Hepatocyte (in vitro differentiated cells): ENCODE data around the gene HSPA9. TPM values are rescaled to one million over a fixed set of nuclear protein-coding genes. Genes with fewer than 3 reads are reported as not detected.

Experiments used
- DNase-seq: peaks from one replicate; pipeline ENCODE4 v3.0.0-alpha.2; 2016; ENCODE audit warnings: low spot score
- H2AFZ ChIP-seq: fragments of 200-600 bp; sonication (generic); 2 replicates; pipeline ENCODE4 v1.6.0; 2016; ENCODE audit warnings: antibody characterized with exemption, mild to moderate bottlenecking
- H3K27ac ChIP-seq: fragments of 200-600 bp; sonication (generic); 2 replicates; pipeline ENCODE4 v1.5.1; 2016; ENCODE audit warnings: mild to moderate bottlenecking
- H3K27me3 ChIP-seq: fragments of 200-600 bp; sonication (generic); 2 replicates; pipeline ENCODE4 v1.6.1; 2016
- H3K36me3 ChIP-seq: fragments of 200-600 bp; sonication (generic); replicated peaks from 2 replicates; pipeline ENCODE4 v1.5.1; 2016; ENCODE audit warnings: low read depth; ENCODE audit not compliant: insufficient read depth
- H3K4me1 ChIP-seq: fragments of 200-600 bp; sonication (generic); 2 replicates; pipeline ENCODE4 v1.5.1; 2016; ENCODE audit warnings: mild to moderate bottlenecking, moderate library complexity; ENCODE audit not compliant: insufficient read depth
- H3K4me2 ChIP-seq: fragments of 200-600 bp; sonication (generic); 2 replicates; pipeline ENCODE4 v1.6.0; 2016
- H3K4me3 ChIP-seq: fragments of 200-600 bp; sonication (generic); 2 replicates; pipeline ENCODE4 v1.5.1; 2016; ENCODE audit warnings: mild to moderate bottlenecking
- H3K79me2 ChIP-seq: fragments of 200-600 bp; sonication (generic); 2 replicates; pipeline ENCODE4 v1.6.0; 2017; ENCODE audit warnings: mild to moderate bottlenecking
- H3K9me2 ChIP-seq: fragments of 200-600 bp; sonication (generic); replicated peaks from 2 replicates; pipeline ENCODE4 v1.6.0; 2017; ENCODE audit warnings: mild to moderate bottlenecking; ENCODE audit not compliant: insufficient read depth
- H3K9me3 ChIP-seq: fragments of 200-600 bp; sonication (generic); 2 replicates; pipeline ENCODE4 v1.5.1; 2016; ENCODE audit warnings: low read depth, mild to moderate bottlenecking
- H4K20me1 ChIP-seq: fragments of 200-600 bp; sonication (generic); 2 replicates; pipeline ENCODE4 v1.6.0; 2016; ENCODE audit warnings: mild to moderate bottlenecking; ENCODE audit not compliant: insufficient read depth, poor library complexity, severe bottlenecking
- EZH2 ChIP-seq: fragments of 200-600 bp; sonication (generic); IDR thresholded peaks from 2 replicates; pipeline ENCODE4 v1.6.1; 2016; ENCODE audit warnings: antibody characterized with exemption, mild to moderate bottlenecking, borderline replicate concordance
- EZH2phosphoT487 ChIP-seq: fragments of 200-600 bp; sonication (generic); IDR thresholded peaks from one replicate; pipeline ENCODE4 v1.6.1; 2018; ENCODE audit warnings: antibody characterized with exemption, mild to moderate bottlenecking, low read depth, moderate library complexity; ENCODE audit not compliant: unreplicated experiment, severe bottlenecking
- WGBS: methylation state at CpG from one replicate; pipeline ENCODE4 v1.1.6; 2016; ENCODE audit warnings: low lambda C conversion rate; ENCODE audit errors: missing lambda C conversion rate; 5-methylcytosine and 5-hydroxymethylcytosine counted together
- polyA plus RNA-seq: library from polyadenylated mRNA; unstranded; fragments of >200 nt; fragmentation: Nextera tagmentation; extraction: Ambion mirVana; gene quantifications from 2 replicates; pipeline ENCODE4 v1.2.1, GENCODE V29; 2016
- total RNA-seq: library from RNA; depleted of rRNA; stranded (reverse); fragments of >200 nt; gene quantifications from 2 replicates; pipeline ENCODE4 v1.2.3, GENCODE V29; 2014
- TF ChIP-seq, protein P1 (sequence below): fragments of 200-600 bp; sonication (generic); IDR thresholded peaks from 2 replicates; pipeline ENCODE4 v1.5.1; 2016; ENCODE audit warnings: antibody characterized with exemption, mild to moderate bottlenecking; ENCODE audit not compliant: poor library complexity

The HSPA9 gene
- total and polyA plus RNA-seq, 2 experiments from 2014 or later = 211 to 383 TPM

DNA sequence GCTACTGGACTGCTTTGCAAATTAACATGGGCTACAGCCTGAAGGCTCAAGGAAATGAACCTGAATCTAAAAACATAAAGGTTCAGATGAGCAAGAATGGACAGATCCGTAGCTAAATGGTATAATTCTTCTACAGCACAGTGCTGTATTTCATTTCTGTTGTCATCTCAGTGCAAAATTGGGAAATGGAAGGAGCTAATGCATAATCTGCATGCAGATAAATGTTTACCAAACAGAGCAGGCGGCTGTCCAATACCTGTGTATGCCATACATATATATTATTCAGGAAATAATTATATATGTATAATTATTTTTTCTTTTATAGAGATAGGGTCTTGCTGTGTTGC, 4.3 kb upstream of the HSPA9 start:
- Histone ChIP-seq H3K79me2 (peaks cover 6% of the 10 kb centered on the region), H3K4me2 (no peak overlapping the region), H3K9me3 (no peaks in the 10 kb centered on the region), H2AFZ (no peak overlapping the region), H3K36me3 (no peaks in the 10 kb centered on the region), H3K9me2 (no peaks in the 10 kb centered on the region), H3K27me3 (no peaks in the 10 kb centered on the region), H3K27ac (no peak overlapping the region), H3K4me3 (no peak overlapping the region), H4K20me1 (peaks cover 3% of the 10 kb centered on the region), H3K4me1 (peaks cover 5% of the 10 kb centered on the region)
- no peak for DNase-seq
- 52% methylated on average over 2 of the region's 2 CpGs for WGBS
- TF ChIP-seq, protein P1, sequence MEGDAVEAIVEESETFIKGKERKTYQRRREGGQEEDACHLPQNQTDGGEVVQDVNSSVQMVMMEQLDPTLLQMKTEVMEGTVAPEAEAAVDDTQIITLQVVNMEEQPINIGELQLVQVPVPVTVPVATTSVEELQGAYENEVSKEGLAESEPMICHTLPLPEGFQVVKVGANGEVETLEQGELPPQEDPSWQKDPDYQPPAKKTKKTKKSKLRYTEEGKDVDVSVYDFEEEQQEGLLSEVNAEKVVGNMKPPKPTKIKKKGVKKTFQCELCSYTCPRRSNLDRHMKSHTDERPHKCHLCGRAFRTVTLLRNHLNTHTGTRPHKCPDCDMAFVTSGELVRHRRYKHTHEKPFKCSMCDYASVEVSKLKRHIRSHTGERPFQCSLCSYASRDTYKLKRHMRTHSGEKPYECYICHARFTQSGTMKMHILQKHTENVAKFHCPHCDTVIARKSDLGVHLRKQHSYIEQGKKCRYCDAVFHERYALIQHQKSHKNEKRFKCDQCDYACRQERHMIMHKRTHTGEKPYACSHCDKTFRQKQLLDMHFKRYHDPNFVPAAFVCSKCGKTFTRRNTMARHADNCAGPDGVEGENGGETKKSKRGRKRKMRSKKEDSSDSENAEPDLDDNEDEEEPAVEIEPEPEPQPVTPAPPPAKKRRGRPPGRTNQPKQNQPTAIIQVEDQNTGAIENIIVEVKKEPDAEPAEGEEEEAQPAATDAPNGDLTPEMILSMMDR = no peak
- TF ChIP-seq EZH2phosphoT487 (no peak), EZH2 (no peak)

DNA sequence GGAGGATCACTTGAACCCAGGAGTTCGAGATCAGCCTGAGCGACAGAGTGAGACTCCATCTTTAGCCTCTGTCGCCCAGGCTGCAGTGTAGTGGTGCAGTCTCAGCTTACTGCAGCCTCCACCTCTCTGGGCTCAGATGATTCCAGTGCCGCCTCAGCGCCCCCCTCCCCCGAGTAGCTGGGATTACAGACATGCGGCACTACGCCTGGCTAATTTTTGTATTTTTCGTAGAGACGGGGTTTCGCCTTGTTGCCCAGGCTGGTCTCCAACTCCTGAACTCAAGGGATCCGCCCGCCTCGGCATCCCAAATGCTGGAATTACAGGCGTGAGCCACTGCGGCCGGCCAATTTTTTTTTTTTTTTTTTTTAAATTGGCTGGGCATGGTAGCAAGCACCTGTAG, 2.3 kb upstream of the HSPA9 start:
- 98% methylated on average over 17 of the region's 17 CpGs for WGBS
- Histone ChIP-seq H3K4me3 (no peak overlapping the region), H3K27me3 (no peaks in the 10 kb centered on the region), H3K4me1 (peaks cover 10% of the 10 kb centered on the region), H3K4me2 (no peak overlapping the region), H3K27ac (no peak overlapping the region), H4K20me1 (peaks cover 9% of the 10 kb centered on the region), H3K79me2 (peaks cover 26% of the 10 kb centered on the region), H3K36me3 (no peaks in the 10 kb centered on the region), H3K9me3 (no peaks in the 10 kb centered on the region), H2AFZ (no peak overlapping the region), H3K9me2 (no peaks in the 10 kb centered on the region)
- DNase-seq = no peak
- no peak for TF ChIP-seq EZH2
- no peak for TF ChIP-seq EZH2phosphoT487
- TF ChIP-seq, protein P1 = no peak

DNA sequence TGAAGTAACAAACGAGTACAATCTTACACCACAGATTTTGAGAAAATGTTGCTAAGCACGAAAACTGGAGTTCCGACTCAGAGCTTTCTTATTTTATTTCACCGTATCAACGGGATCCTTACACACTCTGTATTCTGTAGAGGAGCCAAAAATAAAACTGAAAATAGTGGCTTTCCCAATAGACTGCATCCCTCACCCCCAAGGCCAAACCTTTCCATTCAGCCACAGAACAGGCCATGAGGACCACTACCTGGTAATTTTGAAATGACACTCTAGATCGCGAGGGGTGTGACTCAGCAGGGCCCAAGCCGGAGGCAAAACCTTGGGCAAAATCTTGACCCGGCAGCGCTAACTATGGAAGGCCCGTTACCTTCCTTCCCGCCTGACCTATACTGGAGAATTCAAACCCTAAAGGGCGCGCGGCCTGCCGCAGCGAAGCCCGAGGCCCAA, 432 bp downstream of the HSPA9 start:
- peak overlapping the region; percentile 69 for H3K4me2 ChIP-seq
- no peak for DNase-seq
- H4K20me1 ChIP-seq = peaks cover 9% of the 10 kb centered on the region
- no peaks in the 10 kb centered on the region for H3K9me2 ChIP-seq
- H3K27ac ChIP-seq = peak overlapping the region; percentile 97
- 0% methylated on average over 18 of the region's 18 CpGs for WGBS
- no peaks in the 10 kb centered on the region for H3K36me3 ChIP-seq
- H3K79me2 ChIP-seq = peaks cover 50% of the 10 kb centered on the region
- no peak overlapping the region for H2AFZ ChIP-seq
- TF ChIP-seq, protein P1 = no peak
- TF ChIP-seq EZH2phosphoT487 = no peak
- TF ChIP-seq EZH2 = no peak
- no peaks in the 10 kb centered on the region for H3K27me3 ChIP-seq
- no peaks in the 10 kb centered on the region for H3K9me3 ChIP-seq
- H3K4me3 ChIP-seq = peak overlapping the region; percentile 70
- peaks cover 10% of the 10 kb centered on the region for H3K4me1 ChIP-seq
